Breast epithelium (tissue), 4 donors: ENCODE data around the gene IL1RL2. TPM values are rescaled to one million over a fixed set of nuclear protein-coding genes. Genes with fewer than 3 reads are reported as not detected.

Source experiments
- DNase-seq, 2 donors: peaks; one replicate each; pipeline ENCODE4 v3.0.0-alpha.2; 2019; ENCODE audit warnings: low spot score in 2 of 2
- H3K27ac ChIP-seq, 2 donors: fragments of 200-600 bp; sonication (generic) in 1 of 2; one replicate each; pipeline ENCODE4 v1.5.1; 2016 to 2019; ENCODE audit warnings: mild to moderate bottlenecking in 1 of 2
- H3K27me3 ChIP-seq, 2 donors: fragments of 200-600 bp; sonication (generic) in 1 of 2; one replicate each; pipeline versions ENCODE4 v1.5.1 to v1.6.0; 2017 to 2019; ENCODE audit warnings: control low read depth in 1 of 2, mild to moderate bottlenecking in 1 of 2
- H3K36me3 ChIP-seq: fragments of 200-600 bp; one replicate; pipeline ENCODE4 v1.5.1; 2019
- H3K4me1 ChIP-seq, 2 donors: fragments of 200-600 bp; sonication (generic); one replicate each; pipeline ENCODE4 v1.5.1; 2016 to 2019; ENCODE audit warnings: control low read depth in 1 of 2
- H3K4me3 ChIP-seq, 3 donors: fragments of 200-600 bp; sonication (generic); 1 replicate in 2 of 3; 2 replicates in 1 of 3; pipeline ENCODE4 v1.5.1; 2016 to 2019; ENCODE audit warnings: mild to moderate bottlenecking in 3 of 3, moderate library complexity in 2 of 3
- H3K9me3 ChIP-seq, 2 donors: fragments of 200-600 bp; sonication (generic) in 1 of 2; one replicate each; pipeline ENCODE4 v1.5.1; 2016 to 2019; ENCODE audit warnings: control low read depth in 1 of 2
- CTCF ChIP-seq, 3 donors: fragments of 450-650 bp; IDR thresholded peaks; one replicate each; pipeline ENCODE4 v1.5.1; 2016 to 2017; ENCODE audit warnings: antibody characterized with exemption in 3 of 3, mild to moderate bottlenecking in 3 of 3, moderate library complexity in 3 of 3
- POLR2A ChIP-seq: fragments of 450-650 bp; IDR thresholded peaks from one replicate; pipeline ENCODE4 v1.6.1; 2016; ENCODE audit warnings: antibody characterized with exemption, mild to moderate bottlenecking, moderate library complexity
- POLR2AphosphoS5 ChIP-seq, 3 donors: sonication (generic); formaldehyde crosslinking; IDR thresholded peaks; one replicate each; pipeline ENCODE4 v1.6.1; 2017; ENCODE audit warnings: antibody characterized with exemption in 3 of 3
- intact Hi-C: fragments of 100-400 bp; cut with DNase I; formaldehyde crosslinking; loops from one replicate; pipeline ENCODE4 v1.15.1; 2023; ENCODE audit warnings: low total_unique reads
- total RNA-seq, 3 donors: library from RNA; depleted of rRNA; stranded (reverse); fragments of >200 nt; gene quantifications; one replicate each; pipeline ENCODE4 v1.1.0, GENCODE V29; 2016

IL1RL2 gene
- total RNA-seq, 3 donors from 2014 or later: 1.9 to 5.9 (median 2.3) TPM

GRCh38 chr2:102256276-102256675 is 69.5 kb downstream of the IL1RL2 start:
- intact Hi-C loops: no loop called here
- Histone ChIP-seq H3K4me3 (no peak overlapping the region), H3K4me1 (no peaks in the 10 kb centered on the region)

GRCh38 chr2:102256874-102257462 is 70.1 kb downstream of the IL1RL2 start:
- TF ChIP-seq POLR2AphosphoS5 (IDR thresholded peaks at IDR 0.05) (no peak), CTCF (IDR thresholded peaks at IDR 0.05) (no peak), POLR2A (no peak)
- intact Hi-C loops: no loop called here
- H3K4me3 ChIP-seq: peak overlapping the region in 1 of 3 donors; percentile 9

More at GRCh38 chr2:102256276-102256675, 69.5 kb downstream of the IL1RL2 start:
- no peak for DNase-seq
- H3K27ac ChIP-seq: no peak overlapping the region
- no peaks in the 10 kb centered on the region for H3K36me3 ChIP-seq
- H3K27me3 ChIP-seq: no peaks in the 10 kb centered on the region
- TF ChIP-seq POLR2AphosphoS5 (IDR thresholded peaks at IDR 0.05) (no peak), CTCF (IDR thresholded peaks at IDR 0.05) (no peak), POLR2A (no peak)
- H3K9me3 ChIP-seq: no peaks in the 10 kb centered on the region

GRCh38 chr2:102258025-102258385 is 71.2 kb downstream of the IL1RL2 start:
- intact Hi-C loops: no loop called here
- no peak for DNase-seq

More at GRCh38 chr2:102256874-102257462, 70.1 kb downstream of the IL1RL2 start:
- Histone ChIP-seq H3K27ac (no peak overlapping the region), H3K27me3 (no peaks in the 10 kb centered on the region), H3K9me3 (no peaks in the 10 kb centered on the region), H3K36me3 (no peaks in the 10 kb centered on the region), H3K4me1 (no peaks in the 10 kb centered on the region)
- no peak for DNase-seq

GRCh38 chr2:102258386-102259074 is 71.7 kb downstream of the IL1RL2 start:
- DNase-seq: no peak
- no peak overlapping the region for H3K4me3 ChIP-seq
- H3K27me3 ChIP-seq: no peaks in the 10 kb centered on the region
- no peaks in the 10 kb centered on the region for H3K36me3 ChIP-seq
- TF ChIP-seq POLR2AphosphoS5 (IDR thresholded peaks at IDR 0.05) (no peak), CTCF (IDR thresholded peaks at IDR 0.05) (no peak), POLR2A (no peak)
- intact Hi-C loops: no loop called here
- no peak overlapping the region for H3K27ac ChIP-seq
- no peaks in the 10 kb centered on the region for H3K4me1 ChIP-seq
- H3K9me3 ChIP-seq: no peaks in the 10 kb centered on the region

More at GRCh38 chr2:102258025-102258385, 71.2 kb downstream of the IL1RL2 start:
- no peaks in the 10 kb centered on the region for H3K27me3 ChIP-seq
- no peaks in the 10 kb centered on the region for H3K36me3 ChIP-seq
- no peak overlapping the region for H3K27ac ChIP-seq
- TF ChIP-seq CTCF (IDR thresholded peaks at IDR 0.05) (no peak), POLR2AphosphoS5 (IDR thresholded peaks at IDR 0.05) (no peak), POLR2A (no peak)
- no peaks in the 10 kb centered on the region for H3K9me3 ChIP-seq
- H3K4me3 ChIP-seq: no peak overlapping the region
- H3K4me1 ChIP-seq: no peaks in the 10 kb centered on the region

GRCh38 chr2:102261467-102262135 is 74.8 kb downstream of the IL1RL2 start:
- Histone ChIP-seq H3K9me3 (no peaks in the 10 kb centered on the region), H3K27me3 (no peaks in the 10 kb centered on the region), H3K27ac (no peak overlapping the region), H3K36me3 (no peaks in the 10 kb centered on the region), H3K4me3 (no peak overlapping the region), H3K4me1 (no peaks in the 10 kb centered on the region)
- intact Hi-C loops: no loop called here
- DNase-seq: no peak
- no peak for TF ChIP-seq POLR2AphosphoS5 (IDR thresholded peaks at IDR 0.05)
